Hair follicle dermal papilla cell (primary cell): ENCODE data around the gene CCDC121. TPM values are rescaled to one million over a fixed set of nuclear protein-coding genes. Genes with fewer than 3 reads are reported as not detected.

Source experiments
- small RNA-seq: library from RNA; depleted of rRNA; stranded (forward); fragments of <200 nt; gene quantifications from one replicate; pipeline ENCODE3, GENCODE V24; 2012
- total RNA-seq: library from RNA; depleted of rRNA; stranded (reverse); fragments of >200 nt; gene quantifications from 2 replicates; pipeline ENCODE4 v1.2.3, GENCODE V29; 2012

CCDC121 gene
- 0.81 and 0.85 TPM in 2 replicates for total RNA-seq

GRCh38 chr2:27628767-27629709 lies at the start of gene CCDC121, which contains the start of gene GPN1:
TSS of gene CCDC121 (minus strand) at chr2:27629012. CDS start at chr2:27627799, 1,213 bp downstream.
TSS of gene GPN1 (plus strand) at chr2:27629050. CDS start at chr2:27629059, 9 bp downstream.

DNA sequence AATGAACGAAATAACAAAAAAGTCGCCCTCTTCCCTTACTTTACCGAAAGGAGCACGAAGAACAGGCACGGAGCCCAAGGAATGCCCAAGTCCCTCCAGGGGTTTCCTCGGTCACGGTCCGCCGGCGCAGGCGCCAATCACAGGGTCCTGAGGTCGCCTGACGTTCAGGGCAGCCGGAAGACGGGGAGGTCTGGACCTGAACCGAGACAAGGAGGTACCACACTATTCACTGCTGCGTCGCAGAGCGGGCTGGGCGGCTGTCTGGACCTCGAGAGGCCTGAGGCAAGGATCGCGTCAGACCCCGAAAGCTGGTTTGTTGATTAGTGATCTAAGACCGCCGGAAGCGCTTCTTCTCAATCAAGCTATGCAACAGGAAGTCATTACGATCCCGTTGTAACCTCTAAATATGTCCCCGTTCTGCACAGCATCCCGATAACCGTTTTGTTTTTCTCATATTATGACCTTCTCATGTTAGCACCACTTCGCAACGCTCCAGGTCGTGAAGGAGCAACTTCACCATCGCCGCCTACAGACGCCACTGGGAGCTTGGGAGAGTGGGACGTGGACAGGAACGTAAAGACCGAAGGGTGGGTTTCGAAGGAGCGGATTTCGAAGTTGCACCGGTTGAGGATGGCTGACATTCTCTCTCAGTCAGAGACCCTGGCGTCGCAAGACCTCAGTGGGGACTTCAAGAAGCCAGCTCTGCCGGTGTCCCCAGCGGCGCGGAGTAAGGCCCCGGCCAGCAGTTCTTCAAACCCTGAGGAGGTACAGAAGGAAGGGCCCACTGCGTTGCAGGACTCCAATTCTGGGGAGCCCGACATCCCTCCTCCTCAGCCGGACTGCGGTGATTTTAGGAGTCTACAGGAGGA lies 34.7 kb upstream of the CCDC121 start, which contains the start of the genes SLC4A1AP and SUPT7L:
SLC4A1AP (plus strand) TSS at position 605 of the 869 bp plus-strand sequence; CDS start at position 631, 26 bp downstream.
SUPT7L (minus strand) TSS at position 330 of the 869 bp plus-strand sequence. CDS start 1,422 bp downstream, outside the sequence.

GRCh38 chr2:27582695-27583389 lies 46.0 kb downstream of the CCDC121 start, which contains the start of gene ZNF512:
TSS of gene ZNF512 (plus strand) at chr2:27583042. CDS start at chr2:27583113, 71 bp downstream.

Small RNAs within 50 kb of the gene (small RNA-seq; reads per million reads assigned to genes)
- gene RF00340: not detected

Other genes with a start within 250 kb of the CCDC121 start
- 11.8 and 14.1 TPM in 2 replicates for gene ZNF513, start 248.3 kb downstream of the CCDC121 start, total RNA-seq
- gene PPM1G, start 219.4 kb downstream of the CCDC121 start, total RNA-seq: 47.4 and 47.6 TPM in 2 replicates
- 119 and 130 TPM in 2 replicates for gene NRBP1, start 200.4 kb downstream of the CCDC121 start, total RNA-seq
- 0.32 TPM in 1 of 2 replicates, not detected in the other for gene KRTCAP3, start 186.6 kb downstream of the CCDC121 start, total RNA-seq
- gene IFT172, start 139.3 kb downstream of the CCDC121 start, total RNA-seq: 21.6 and 32.0 TPM in 2 replicates
- 13.1 and 17.1 TPM in 2 replicates for gene FNDC4, start 133.8 kb downstream of the CCDC121 start, total RNA-seq
- 0.32 and 0.36 TPM in 2 replicates for gene GCKR, start 132.2 kb downstream of the CCDC121 start, total RNA-seq
- gene ZNF512, start 46.0 kb downstream of the CCDC121 start, total RNA-seq: 34.4 and 38.7 TPM in 2 replicates
- 26.1 and 27.6 TPM in 2 replicates for gene GPN1, start within 50 bp of the CCDC121 start, total RNA-seq
- gene SUPT7L, start 34.6 kb upstream of the CCDC121 start, total RNA-seq: 28.5 and 43.3 TPM in 2 replicates
- gene SLC4A1AP, start 34.9 kb upstream of the CCDC121 start, total RNA-seq: 25.6 and 26.0 TPM in 2 replicates
- 28.9 and 39.0 TPM in 2 replicates for gene MRPL33, start 142.7 kb upstream of the CCDC121 start, total RNA-seq